Spleen (tissue), 11 donors: ENCODE measurements around the gene ADAMTS17. TPM values are rescaled to one million over a fixed set of nuclear protein-coding genes. Genes with fewer than 3 reads are reported as not detected.

Source experiments
- DNase-seq: peaks from one replicate; pipeline ENCODE4 v3.0.0-alpha.2; 2020
- H3K27ac ChIP-seq, 8 donors: fragments of 200-600 bp; sonication (generic) in 7 of 8; 1 replicate in 4 of 8; 2 replicates in 4 of 8; pipeline versions ENCODE4 v1.5.0 to v1.8.0; 2016 to 2021; ENCODE audit warnings: inconsistent platforms in 4 of 8, mild to moderate bottlenecking in 4 of 8, moderate library complexity in 1 of 8
- H3K27me3 ChIP-seq, 7 donors: fragments of 200-600 bp; sonication (generic) in 6 of 7; replicated peaks in 1 of 7; 1 replicate in 4 of 7; 2 replicates in 3 of 7; pipeline versions ENCODE4 v1.5.0 to v1.8.0; 2016 to 2021; ENCODE audit warnings: inconsistent platforms in 3 of 7, mild to moderate bottlenecking in 1 of 7
- H3K36me3 ChIP-seq, 6 donors: fragments of 200-600 bp; sonication (generic) in 5 of 6; 1 replicate in 4 of 6; 2 replicates in 2 of 6; pipeline versions ENCODE4 v1.5.0 to v1.8.0; 2016 to 2021; ENCODE audit warnings: inconsistent platforms in 2 of 6
- H3K4me1 ChIP-seq, 6 donors: fragments of 200-600 bp; sonication (generic) in 5 of 6; 1 replicate in 3 of 6; 2 replicates in 3 of 6; pipeline versions ENCODE4 v1.5.0 to v1.8.0; 2016 to 2021; ENCODE audit warnings: inconsistent platforms in 3 of 6
- H3K4me3 ChIP-seq, 8 donors: fragments of 200-600 bp; sonication (generic) in 7 of 8; 1 replicate in 4 of 8; 2 replicates in 4 of 8; pipeline versions ENCODE4 v1.5.0 to v1.8.0; 2016 to 2021; ENCODE audit warnings: inconsistent platforms in 4 of 8, mild to moderate bottlenecking in 4 of 8, moderate library complexity in 2 of 8
- H3K9me3 ChIP-seq, 8 donors: fragments of 200-600 bp; sonication (generic) in 7 of 8; 1 replicate in 4 of 8; 2 replicates in 4 of 8; pipeline versions ENCODE4 v1.5.0 to v1.8.0; 2016 to 2021; ENCODE audit warnings: inconsistent platforms in 4 of 8
- CTCF ChIP-seq, 11 experiments: fragments of 200-600 bp in 7 of 11; fragments of 450-650 bp in 4 of 11; sonication (generic) in 4 of 11; IDR thresholded peaks in 8 of 11; conservative IDR thresholded peaks in 3 of 11; 1 replicate in 7 of 11; 2 replicates in 4 of 11; pipeline versions ENCODE4 v1.4.0 to v1.8.0; 2016 to 2021; ENCODE audit warnings: antibody characterized with exemption in 11 of 11, inconsistent platforms in 4 of 11, mild to moderate bottlenecking in 1 of 11
- POLR2A ChIP-seq, 3 donors: fragments of 450-650 bp; IDR thresholded peaks; one replicate each; pipeline ENCODE4 v1.5.1; 2017; ENCODE audit warnings: antibody characterized with exemption in 3 of 3, mild to moderate bottlenecking in 1 of 3
- POLR2AphosphoS5 ChIP-seq, 3 donors: sonication (generic); formaldehyde crosslinking; IDR thresholded peaks; one replicate each; pipeline ENCODE4 v1.5.1; 2017; ENCODE audit warnings: antibody characterized with exemption in 3 of 3
- WGBS, 5 donors: extraction: QIAGEN DNeasy Blood & Tissue Kit in 3 of 5; methylation state at CpG; one replicate each; pipeline versions ENCODE4 v1.1.5 to v1.1.7; 2013 to 2018; 5-methylcytosine and 5-hydroxymethylcytosine counted together
- intact Hi-C: fragments of 100-400 bp; cut with DNase I; formaldehyde crosslinking; loops from one replicate; pipeline ENCODE4 v1.15.0; 2023; ENCODE audit warnings: low total_unique reads
- polyA plus RNA-seq, 3 donors: library from polyadenylated mRNA; stranded (reverse); fragments of 200-250 nt; gene quantifications; one replicate each; pipeline ENCODE4 v1.2.1, GENCODE V29; 2013
- total RNA-seq, 7 donors: library from RNA; depleted of rRNA in 3 of 7; stranded (reverse); fragments of >200 nt in 3 of 7; fragmentation: NEBNext Ultra II Directional in 4 of 7; extraction: Animal tissue kit (Norgen Biotek cat#: 25700) in 4 of 7; gene quantifications; one replicate each; pipeline versions ENCODE4 v1.1.0 to v1.2.1, GENCODE V29; 2016 to 2021
- donor health status: healthy with polysubstance abuse.
- donor health status: DM: no; HTN: no; CAD: no; lungs with moderate emphysema.
- donor health status: DM: no; HTN: no; CAD: no.
- donor health status: Bipolar disorder and iron deficiency.
- donor health status: healthy.
- donor health status: DM: no; HTN: no; CAD: no.
- donor health status: DM: yes; HTN: yes; CAD: no.

The ADAMTS17 gene
- total and polyA plus RNA-seq, 10 donors, result 0.21 to 13.2 (median 5.8) TPM

GRCh38 chr15:99997112-99997651 is 344.6 kb downstream of the ADAMTS17 start:
- TF ChIP-seq POLR2A (IDR thresholded peaks at IDR 0.05) (no peak), CTCF (IDR thresholded peaks at IDR 0.05 in 8 of 11, conservative IDR thresholded peaks at IDR 0.05 in 3 of 11) (no peak), POLR2AphosphoS5 (IDR thresholded peaks at IDR 0.05) (no peak)
- intact Hi-C loops, result no loop called here
- H3K27me3 ChIP-seq, result no peaks in the 10 kb centered on the region
- WGBS, 5 donors, result 86 to 94% (median 89%) methylated on average over 13 to 22 of the region's 22 CpGs
- H3K4me1 ChIP-seq, result no peaks in the 10 kb centered on the region
- no peak overlapping the region for H3K27ac ChIP-seq
- DNase-seq, result peak; percentile 66
- H3K4me3 ChIP-seq, result no peak overlapping the region
- H3K9me3 ChIP-seq, result no peaks in the 10 kb centered on the region
- no peaks in the 10 kb centered on the region for H3K36me3 ChIP-seq

GRCh38 chr15:99996660-99997059 is 345.1 kb downstream of the ADAMTS17 start:
- no peak for DNase-seq
- no peak overlapping the region for H3K27ac ChIP-seq
- TF ChIP-seq POLR2A (IDR thresholded peaks at IDR 0.05) (no peak), POLR2AphosphoS5 (IDR thresholded peaks at IDR 0.05) (no peak), CTCF (IDR thresholded peaks at IDR 0.05 in 8 of 11, conservative IDR thresholded peaks at IDR 0.05 in 3 of 11) (no peak)
- intact Hi-C loops, result no loop called here
- H3K9me3 ChIP-seq, result no peaks in the 10 kb centered on the region
- H3K4me1 ChIP-seq, result no peaks in the 10 kb centered on the region
- no peaks in the 10 kb centered on the region for H3K27me3 ChIP-seq
- no peak overlapping the region for H3K4me3 ChIP-seq
- 87 to 91% (median 89%) methylated on average over 3 of the region's 3 CpGs for WGBS, 5 donors
- H3K36me3 ChIP-seq, result no peaks in the 10 kb centered on the region

GRCh38 chr15:99995543-99995942 is 346.2 kb downstream of the ADAMTS17 start:
- no peaks in the 10 kb centered on the region for H3K27me3 ChIP-seq
- no peaks in the 10 kb centered on the region for H3K36me3 ChIP-seq
- intact Hi-C loops, result no loop called here
- H3K27ac ChIP-seq, result no peak overlapping the region
- no peaks in the 10 kb centered on the region for H3K4me1 ChIP-seq
- 68 to 75% (median 72%) methylated on average over 11 of the region's 11 CpGs for WGBS, 5 donors
- no peaks in the 10 kb centered on the region for H3K9me3 ChIP-seq
- no peak overlapping the region for H3K4me3 ChIP-seq
- peak; percentile 5 for DNase-seq
- TF ChIP-seq POLR2A (IDR thresholded peaks at IDR 0.05), result no peak

- no peak for TF ChIP-seq POLR2A (IDR thresholded peaks at IDR 0.05)
- no peak for TF ChIP-seq POLR2AphosphoS5 (IDR thresholded peaks at IDR 0.05)
- TF ChIP-seq CTCF (IDR thresholded peaks at IDR 0.05 in 8 of 11, conservative IDR thresholded peaks at IDR 0.05 in 3 of 11), result no peak
- H3K27me3 ChIP-seq, result no peaks in the 10 kb centered on the region
- H3K27ac ChIP-seq, result no peak overlapping the region
- intact Hi-C loops, result no loop called here
- H3K4me1 ChIP-seq, result no peaks in the 10 kb centered on the region
- no peaks in the 10 kb centered on the region for H3K36me3 ChIP-seq
- DNase-seq, result peak; percentile 65
- WGBS, 5 donors, result 63 to 75% (median 67%) methylated on average over 6 of the region's 6 CpGs
- H3K4me3 ChIP-seq, result no peak overlapping the region
- H3K9me3 ChIP-seq, result no peaks in the 10 kb centered on the region
Observed at GRCh38 chr15:99994849-99995248, 346.9 kb downstream of the ADAMTS17 start.
